ENCODE results near the gene RAB11FIP2. TPM values are rescaled to one million over a fixed set of nuclear protein-coding genes. Genes with fewer than 3 reads are reported as not detected.

RAB11FIP2 gene
- total RNA-seq, 1 donor from 2014 or later, result 17.4 TPM

DNA sequence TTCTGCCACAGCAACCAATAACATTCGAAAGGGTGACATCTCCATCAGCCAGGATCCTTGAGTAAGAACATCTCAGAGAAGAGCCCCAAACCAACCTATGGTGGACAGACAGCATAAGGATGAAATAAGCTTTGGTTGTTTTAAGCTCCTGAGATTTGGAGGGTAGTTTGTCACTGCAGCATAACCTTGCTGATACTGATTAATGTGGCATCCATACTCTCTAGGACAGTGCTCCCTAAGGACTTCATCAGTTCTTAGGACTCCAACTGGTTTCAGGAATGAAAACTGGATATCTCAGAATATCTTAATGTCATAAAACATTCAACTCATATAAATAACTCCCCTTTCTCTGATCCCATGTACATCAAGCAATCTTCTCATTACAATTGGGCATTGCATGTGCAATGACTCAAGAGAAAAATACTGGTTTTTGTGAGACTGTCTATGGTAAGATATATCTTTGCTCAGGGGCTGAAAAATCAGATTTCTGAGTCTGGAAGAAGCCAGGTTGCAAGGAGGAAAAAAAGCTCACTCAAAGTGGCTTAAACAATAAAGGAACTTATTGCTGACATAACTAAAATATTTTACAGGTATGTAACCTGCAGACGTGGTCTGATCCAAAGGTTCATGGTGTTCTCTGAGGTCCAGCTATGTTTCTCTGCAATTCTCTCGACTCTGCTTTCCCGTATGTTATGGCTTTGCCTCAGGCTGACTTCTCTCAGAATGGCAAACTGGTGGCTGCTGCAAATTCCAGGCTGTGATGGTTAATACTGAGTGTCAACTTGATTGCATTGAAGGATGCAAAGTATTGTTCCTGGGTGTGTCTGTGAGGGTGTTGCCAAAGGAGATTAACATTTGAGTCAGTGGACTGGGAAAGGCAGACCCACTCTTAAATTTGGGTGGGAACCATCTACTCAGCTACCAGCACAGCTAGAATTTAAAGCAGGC, 65.7 kb downstream of the RAB11FIP2 start:
- Histone ChIP-seq H3K27ac (ENCODE audit: low read depth, low read length) (peak overlapping the region; percentile 73), H3K4me2 (ENCODE audit: low read length) (peak overlapping the region; percentile 42), H3K4me3 (ENCODE audit: insufficient read depth, low read depth, low read length) (no peak overlapping the region), H3K4me1 (ENCODE audit: insufficient read depth, low read length) (peaks cover 10% of the 10 kb centered on the region), H3K27me3 (ENCODE audit: insufficient read depth, low read length) (no peaks in the 10 kb centered on the region), H3K36me3 (ENCODE audit: insufficient read depth, low read length) (no peaks in the 10 kb centered on the region), H3K9ac (ENCODE audit: low read length) (no peak overlapping the region), H3K79me2 (ENCODE audit: insufficient read depth, low read length) (no peaks in the 10 kb centered on the region), H2AFZ (ENCODE audit: low read depth, low read length) (no peak overlapping the region), H3K9me3 (ENCODE audit: insufficient read depth, low read depth, low read length) (no peaks in the 10 kb centered on the region), H4K20me1 (ENCODE audit: insufficient read depth, low read length) (no peaks in the 10 kb centered on the region)
- no peak overlapping the region for H3K27ac Mint-ChIP-seq (ENCODE audit: unreplicated experiment)
- no peak for TF ChIP-seq EZH2 (IDR thresholded peaks at IDR 0.05; ENCODE audit: insufficient read depth, low read length)
- TF ChIP-seq, protein P1, sequence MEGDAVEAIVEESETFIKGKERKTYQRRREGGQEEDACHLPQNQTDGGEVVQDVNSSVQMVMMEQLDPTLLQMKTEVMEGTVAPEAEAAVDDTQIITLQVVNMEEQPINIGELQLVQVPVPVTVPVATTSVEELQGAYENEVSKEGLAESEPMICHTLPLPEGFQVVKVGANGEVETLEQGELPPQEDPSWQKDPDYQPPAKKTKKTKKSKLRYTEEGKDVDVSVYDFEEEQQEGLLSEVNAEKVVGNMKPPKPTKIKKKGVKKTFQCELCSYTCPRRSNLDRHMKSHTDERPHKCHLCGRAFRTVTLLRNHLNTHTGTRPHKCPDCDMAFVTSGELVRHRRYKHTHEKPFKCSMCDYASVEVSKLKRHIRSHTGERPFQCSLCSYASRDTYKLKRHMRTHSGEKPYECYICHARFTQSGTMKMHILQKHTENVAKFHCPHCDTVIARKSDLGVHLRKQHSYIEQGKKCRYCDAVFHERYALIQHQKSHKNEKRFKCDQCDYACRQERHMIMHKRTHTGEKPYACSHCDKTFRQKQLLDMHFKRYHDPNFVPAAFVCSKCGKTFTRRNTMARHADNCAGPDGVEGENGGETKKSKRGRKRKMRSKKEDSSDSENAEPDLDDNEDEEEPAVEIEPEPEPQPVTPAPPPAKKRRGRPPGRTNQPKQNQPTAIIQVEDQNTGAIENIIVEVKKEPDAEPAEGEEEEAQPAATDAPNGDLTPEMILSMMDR (IDR thresholded peaks at IDR 0.05; ENCODE audit: insufficient read depth, low read depth, low read length), result no peak
- FAIRE-seq (no peak), DNase-seq (ENCODE audit: low read depth) (no peak)
- H3K27me3 Mint-ChIP-seq (ENCODE audit: low read depth, unreplicated experiment), result no peaks in the 10 kb centered on the region
- no peak overlapping the region for H3K4me3 Mint-ChIP-seq (ENCODE audit: unreplicated experiment)
- no peaks in the 10 kb centered on the region for H3K4me1 Mint-ChIP-seq (ENCODE audit: low read depth, unreplicated experiment)
- H3K36me3 Mint-ChIP-seq (ENCODE audit: low read depth, unreplicated experiment), result no peaks in the 10 kb centered on the region
- peaks cover 3% of the 10 kb centered on the region for H3K9me3 Mint-ChIP-seq (ENCODE audit: unreplicated experiment)

DNA sequence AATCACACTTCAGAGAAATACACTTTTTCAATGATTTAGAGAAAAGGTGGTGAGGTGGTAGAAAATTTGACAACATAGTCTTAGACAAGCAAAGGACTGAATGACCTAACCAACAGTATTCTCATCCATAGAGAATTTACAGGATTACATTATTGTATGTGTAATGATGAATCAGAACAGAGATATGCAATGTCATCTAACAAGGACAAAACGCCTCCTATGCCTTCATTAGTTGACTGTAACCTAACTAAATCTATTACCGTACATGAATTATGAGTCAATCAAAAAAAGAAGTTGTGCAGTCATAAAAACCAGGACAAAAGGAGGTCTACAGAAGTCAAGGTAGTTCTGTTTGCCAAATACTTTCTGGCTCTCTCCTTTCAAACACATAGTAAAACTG, 66.5 kb downstream of the RAB11FIP2 start:
- Histone ChIP-seq H3K4me2 (ENCODE audit: low read length) (peak overlapping the region; percentile 42), H3K27me3 (ENCODE audit: insufficient read depth, low read length) (no peaks in the 10 kb centered on the region), H3K9me3 (ENCODE audit: insufficient read depth, low read depth, low read length) (no peaks in the 10 kb centered on the region), H3K9ac (ENCODE audit: low read length) (no peak overlapping the region), H3K27ac (ENCODE audit: low read depth, low read length) (peak overlapping the region; percentile 73), H2AFZ (ENCODE audit: low read depth, low read length) (no peak overlapping the region), H4K20me1 (ENCODE audit: insufficient read depth, low read length) (no peaks in the 10 kb centered on the region), H3K4me3 (ENCODE audit: insufficient read depth, low read depth, low read length) (no peak overlapping the region), H3K79me2 (ENCODE audit: insufficient read depth, low read length) (no peaks in the 10 kb centered on the region), H3K36me3 (ENCODE audit: insufficient read depth, low read length) (no peaks in the 10 kb centered on the region), H3K4me1 (ENCODE audit: insufficient read depth, low read length) (peaks cover 10% of the 10 kb centered on the region)
- Mint-ChIP-seq H3K27ac (ENCODE audit: unreplicated experiment) (no peak overlapping the region), H3K27me3 (ENCODE audit: low read depth, unreplicated experiment) (no peaks in the 10 kb centered on the region), H3K9me3 (ENCODE audit: unreplicated experiment) (peaks cover 3% of the 10 kb centered on the region), H3K36me3 (ENCODE audit: low read depth, unreplicated experiment) (no peaks in the 10 kb centered on the region), H3K4me1 (ENCODE audit: low read depth, unreplicated experiment) (no peaks in the 10 kb centered on the region), H3K4me3 (ENCODE audit: unreplicated experiment) (no peak overlapping the region)
- TF ChIP-seq, protein P1 (IDR thresholded peaks at IDR 0.05; ENCODE audit: insufficient read depth, low read depth, low read length), result no peak
- no peak for TF ChIP-seq EZH2 (IDR thresholded peaks at IDR 0.05; ENCODE audit: insufficient read depth, low read length)
- DNase-seq (ENCODE audit: low read depth), result peak; percentile 81
- FAIRE-seq, result peak; percentile 60

Measured in astrocyte (in vitro differentiated cells and primary cell).